GM18499 (cell line): Measurements from ENCODE around the gene RCE1.

Experiments
- ATAC-seq: cut with Tn5 transposase; IDR thresholded peaks from one replicate; pipeline ENCODE4 v1.9.1; 2021; ENCODE audit warnings: moderate number of reproducible peaks; ENCODE audit not compliant: insufficient read depth, unreplicated experiment

RCE1 gene

GRCh38 chr11:66844496-66845142, 1.4 kb downstream of the RCE1 start:
- ATAC-seq: no peak

- ATAC-seq: no peak
Observed at GRCh38 chr11:66845143-66845875, 2.1 kb downstream of the RCE1 start.

- ATAC-seq: no peak
Observed at GRCh38 chr11:66845876-66846212, 2.6 kb downstream of the RCE1 start.

- no peak for ATAC-seq
Observed at GRCh38 chr11:66846671-66847091, 3.4 kb downstream of the RCE1 start.

- no peak for ATAC-seq
Observed at GRCh38 chr11:66847461-66848232, 4.4 kb downstream of the RCE1 start.

- ATAC-seq: no peak
Observed at GRCh38 chr11:66848671-66849500, 5.6 kb downstream of the RCE1 start.

GRCh38 chr11:66849501-66850234, 6.4 kb downstream of the RCE1 start:
- ATAC-seq: no peak

GRCh38 chr11:66850235-66850587, 7.0 kb downstream of the RCE1 start:
- no peak for ATAC-seq

GRCh38 chr11:66850588-66851238, 7.5 kb downstream of the RCE1 start:
- ATAC-seq: no peak

GRCh38 chr11:66851239-66851596, 8.0 kb downstream of the RCE1 start:
- ATAC-seq: no peak

- ATAC-seq: no peak
Observed at GRCh38 chr11:66851698-66852465, 8.6 kb downstream of the RCE1 start.

- ATAC-seq: no peak
Observed at GRCh38 chr11:66852466-66853241, 9.4 kb downstream of the RCE1 start.

- no peak for ATAC-seq
Observed at GRCh38 chr11:66853242-66854229, 10.3 kb downstream of the RCE1 start.

- no peak for ATAC-seq
Observed at GRCh38 chr11:66854231-66854661, 11.0 kb downstream of the RCE1 start.

GRCh38 chr11:66854729-66855211, 11.5 kb downstream of the RCE1 start:
- no peak for ATAC-seq

- peak; percentile 37 for ATAC-seq
Observed at GRCh38 chr11:66855574-66856495, 12.6 kb downstream of the RCE1 start.
